GM18499 (cell line): Measurements from ENCODE around the gene HECTD1.
A peak's percentile ranks its signal among the peaks of the same experiment; 100 is the strongest.
"Not testable (repeated sequence)": the region's sequence is repeated elsewhere in the genome, so short reads cannot be mapped to it uniquely, and the experiment has no call there.

Experiments
- ATAC-seq: cut with Tn5 transposase; IDR thresholded peaks from one replicate; pipeline ENCODE4 v1.9.1; 2021; ENCODE audit warnings: moderate number of reproducible peaks; ENCODE audit not compliant: insufficient read depth, unreplicated experiment

HECTD1 gene

DNA sequence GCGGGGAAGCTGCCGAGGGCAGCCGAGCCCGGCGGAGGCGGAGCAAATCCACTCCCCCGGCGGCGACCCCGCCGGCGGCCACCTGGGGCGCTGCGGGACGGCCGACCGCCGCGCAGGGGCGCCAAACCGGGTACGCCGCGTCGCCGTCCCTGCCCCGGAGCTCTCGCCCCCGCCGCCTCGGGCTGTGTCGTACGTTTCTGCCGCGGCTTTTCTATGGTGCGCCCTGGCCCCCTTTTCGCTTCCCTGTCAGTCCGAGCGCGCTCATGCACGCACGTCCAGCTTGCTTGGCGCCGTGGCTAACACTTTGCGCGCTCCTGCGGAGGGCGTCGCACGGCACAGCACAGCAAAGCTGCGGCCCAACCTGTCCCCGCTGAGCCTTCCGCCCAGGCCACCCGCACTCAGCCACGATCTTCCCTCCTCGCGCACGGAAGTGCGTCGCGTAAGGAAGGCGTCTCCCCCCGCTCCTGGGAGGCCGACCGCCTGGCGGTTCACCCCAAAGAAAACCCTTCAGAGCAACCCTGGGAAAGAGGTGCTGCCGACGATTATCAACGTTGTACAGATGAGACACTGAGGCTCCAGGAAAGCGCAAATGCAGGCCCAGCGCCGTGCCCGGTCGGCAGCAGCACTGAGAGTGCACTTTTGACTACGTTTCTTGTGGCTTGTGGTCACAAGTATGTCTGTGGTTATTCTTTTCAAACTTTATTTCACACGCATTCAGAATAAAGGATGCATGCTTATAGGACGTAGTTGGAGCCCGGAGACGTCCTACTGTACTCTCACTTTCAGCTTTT lies at the start of gene HECTD1:
Gene HECTD1, minus strand, starts transcription at position 39 of the 791 bp plus-strand sequence. CDS start 1,857 bp downstream, outside the sequence.
- peak; percentile 47 for ATAC-seq

DNA sequence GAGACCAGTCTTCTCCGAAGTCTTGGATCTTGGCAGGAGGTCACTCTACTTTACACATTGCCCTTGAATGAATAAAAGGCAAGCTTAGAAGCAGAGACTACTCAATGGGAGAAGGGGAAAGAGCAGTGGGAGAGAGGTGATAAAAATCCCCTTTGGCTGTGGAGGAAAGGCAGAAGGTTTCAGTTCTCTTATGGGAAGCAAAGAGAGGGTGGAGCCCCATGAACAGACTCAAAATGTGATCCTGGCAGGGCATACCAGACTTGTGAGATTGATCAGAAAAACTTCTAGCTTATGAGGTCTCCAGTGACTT lies 49.6 kb upstream of the HECTD1 start:
- ATAC-seq: no peak

DNA sequence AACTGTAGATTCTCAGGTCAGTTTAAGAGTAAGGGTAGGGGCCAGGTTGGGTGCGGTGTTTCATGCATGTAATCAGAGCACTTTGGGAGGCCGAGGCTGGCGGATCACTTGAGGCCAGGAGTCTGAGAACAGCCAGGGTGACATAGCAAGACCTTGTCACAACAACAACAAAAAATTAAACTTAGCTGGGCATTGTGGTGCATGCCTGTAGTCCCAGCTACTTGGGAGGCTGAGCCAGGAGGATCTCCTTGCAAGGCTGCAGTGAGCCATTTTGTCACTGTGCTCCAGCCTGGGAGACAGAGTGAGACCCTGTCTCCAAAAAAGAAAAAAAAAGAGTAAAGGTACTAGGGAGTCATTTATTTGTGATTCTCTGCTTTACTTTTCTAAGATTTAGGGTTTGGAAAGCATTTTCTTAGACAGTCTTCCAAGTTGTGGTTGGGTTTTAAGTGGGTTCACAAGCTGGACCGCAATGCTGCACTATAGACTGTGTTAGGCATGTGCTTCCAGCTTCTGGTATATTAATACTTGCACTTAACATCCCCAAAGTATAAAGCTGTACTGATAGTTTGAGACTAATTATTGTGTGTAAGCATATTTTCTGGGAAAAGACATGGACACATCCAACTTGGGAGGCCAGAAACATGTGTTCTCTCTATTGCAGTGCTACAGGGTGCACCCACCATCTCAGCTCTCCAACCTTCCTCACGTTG lies 49.1 kb upstream of the HECTD1 start:
- ATAC-seq: no peak

DNA sequence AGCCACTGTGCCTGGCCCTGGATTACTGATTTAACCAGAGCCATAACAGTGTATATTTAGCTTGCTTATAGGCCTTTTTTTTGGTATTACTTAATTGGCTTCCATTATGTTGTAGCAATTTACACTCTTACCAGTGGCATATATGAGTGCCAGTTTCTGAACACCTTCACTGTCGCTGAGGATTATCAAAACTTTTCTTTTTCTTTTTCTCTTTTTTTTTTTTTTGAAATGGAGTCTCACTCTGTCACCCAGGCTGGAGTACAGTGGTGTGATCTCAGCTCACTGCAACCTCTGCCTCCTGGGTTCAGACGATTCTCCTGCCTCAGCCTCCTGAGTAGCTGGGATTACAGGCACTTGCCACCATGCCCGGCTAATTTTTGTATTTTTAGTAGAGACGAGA lies 48.3 kb upstream of the HECTD1 start:
- not testable (repeated sequence) for ATAC-seq

DNA sequence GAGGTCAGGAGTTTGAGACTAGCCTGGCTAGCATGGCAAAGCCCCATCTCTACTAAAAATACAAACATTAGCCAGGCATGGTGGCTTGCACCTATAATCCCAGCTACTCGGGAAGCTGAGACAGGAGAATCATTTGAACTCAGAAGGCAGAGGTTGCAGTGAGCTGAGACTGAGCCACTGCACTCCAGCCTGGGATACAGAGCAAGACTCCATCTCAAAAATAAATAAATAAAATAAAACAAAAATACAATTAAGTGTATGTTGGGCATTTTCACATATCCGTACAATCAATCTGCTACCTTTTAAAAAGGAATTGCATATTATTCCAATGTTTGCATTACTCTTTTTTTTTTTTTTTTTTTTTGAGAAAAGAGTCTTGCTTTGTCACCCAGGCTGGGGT lies 47.7 kb upstream of the HECTD1 start:
- no peak for ATAC-seq

DNA sequence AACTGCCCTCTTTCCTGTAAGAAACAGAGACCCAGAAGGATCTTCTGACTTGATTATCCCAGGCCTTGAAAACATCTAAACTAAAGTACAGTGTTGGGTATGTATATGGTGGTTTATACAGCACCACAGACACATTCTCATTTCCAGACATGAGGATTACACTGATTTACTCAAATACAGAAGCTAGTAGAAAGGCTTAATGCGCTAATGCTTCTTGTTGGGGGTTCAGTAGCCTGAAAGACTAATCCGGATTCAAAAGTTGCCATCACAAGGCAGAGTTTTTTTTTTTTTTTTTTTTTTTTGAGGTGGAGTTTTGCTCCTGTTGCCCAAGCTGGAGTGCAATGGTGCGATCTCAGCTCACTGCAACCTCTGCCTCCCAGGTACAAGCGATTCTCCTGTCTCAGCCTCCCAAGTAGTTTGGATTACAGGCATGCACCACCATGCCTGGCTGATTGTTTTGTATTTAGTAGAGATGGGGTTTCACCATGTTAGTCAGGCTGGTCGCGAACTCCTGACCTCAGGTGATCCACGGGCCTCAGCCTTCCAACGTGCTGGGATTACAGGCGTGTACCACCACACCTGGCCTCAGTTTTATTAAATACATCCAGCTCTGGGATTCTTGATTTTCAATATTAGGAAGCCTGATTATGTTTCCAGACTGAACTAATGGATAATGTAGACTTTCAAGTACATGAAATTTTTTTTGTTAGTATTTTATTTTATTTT lies 46.3 kb upstream of the HECTD1 start:
- no peak for ATAC-seq

DNA sequence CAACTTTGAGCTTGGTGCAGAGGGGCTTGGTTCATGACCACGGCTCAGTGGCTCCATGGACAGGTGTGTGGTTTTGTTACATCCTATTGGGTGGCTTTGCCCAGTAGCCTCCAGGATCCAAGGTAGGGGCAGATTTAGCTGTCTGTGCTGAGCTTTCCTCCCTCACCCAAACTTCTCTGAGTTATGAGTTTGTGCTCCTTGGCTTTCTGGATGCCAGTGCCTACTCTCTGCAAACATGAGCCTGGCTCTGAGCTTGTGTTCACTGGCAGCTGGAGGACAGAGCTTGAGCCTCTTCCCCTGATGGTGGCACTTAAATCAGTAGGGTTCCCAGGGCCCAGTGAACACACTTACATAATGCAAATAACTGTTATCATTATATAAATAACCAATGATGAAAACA lies 45.3 kb upstream of the HECTD1 start:
- ATAC-seq: no peak

DNA sequence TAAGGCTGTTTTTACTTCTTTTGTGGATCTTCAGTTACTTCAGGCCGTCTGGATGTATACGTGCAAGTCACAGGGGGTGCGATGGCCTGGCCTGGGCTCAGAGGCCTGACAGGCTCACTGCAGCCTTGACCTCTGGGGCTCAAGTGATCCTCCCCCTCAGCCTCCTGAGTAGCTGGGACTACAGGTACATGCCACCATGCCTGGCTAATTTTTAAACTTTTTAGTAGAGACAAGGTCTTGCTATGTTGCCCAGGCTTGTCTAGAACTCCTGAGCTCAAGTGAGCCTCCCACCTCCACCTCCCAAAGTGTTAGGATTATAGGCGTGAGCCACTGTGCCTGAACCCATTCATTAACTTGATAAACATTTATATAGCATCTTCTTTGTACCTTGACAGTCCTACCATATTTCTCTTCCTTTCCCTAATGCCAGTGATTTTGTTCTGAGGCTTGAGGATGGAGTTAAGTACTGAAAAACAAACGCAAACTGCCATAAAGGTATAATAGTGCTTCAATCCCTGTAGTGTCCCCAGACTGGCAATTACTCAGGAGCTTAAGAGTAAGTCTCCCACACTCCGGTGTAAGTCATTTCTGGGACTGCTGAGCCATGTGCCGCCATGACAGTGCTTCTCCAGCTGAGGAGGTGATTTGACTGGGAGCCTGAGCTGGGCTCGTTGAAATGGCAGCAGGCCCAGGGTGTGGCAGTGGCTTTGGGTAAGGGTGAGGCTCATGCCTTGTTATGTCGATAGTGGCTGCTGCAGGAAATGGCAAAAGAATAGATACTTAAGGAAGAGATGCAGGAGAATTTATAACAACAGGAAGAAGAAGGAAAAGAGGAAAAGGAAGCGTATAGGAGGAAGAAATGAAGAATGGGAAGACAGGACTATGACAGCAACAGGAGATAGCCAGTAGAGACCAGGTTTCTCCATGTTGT lies 43.7 kb upstream of the HECTD1 start:
- no peak for ATAC-seq

DNA sequence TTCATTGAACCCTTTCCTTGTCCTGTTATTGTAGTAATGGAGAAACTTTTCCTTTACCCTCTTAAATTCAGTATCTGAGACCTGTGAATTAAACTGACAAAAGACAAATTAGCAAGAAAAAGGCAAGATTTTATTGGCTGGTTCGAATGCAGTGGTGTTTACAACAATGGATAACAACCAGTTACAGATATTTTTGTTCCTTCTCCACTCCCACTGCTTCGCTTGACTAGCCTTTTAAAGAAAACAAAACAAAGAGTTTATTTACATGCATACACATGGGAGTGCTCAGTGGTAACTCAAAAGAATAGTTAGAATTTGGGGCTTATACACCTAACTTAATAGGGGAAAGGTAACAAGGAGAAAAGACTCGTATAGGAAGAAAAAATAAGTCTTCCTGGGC lies 37.0 kb upstream of the HECTD1 start:
- no peak for ATAC-seq

DNA sequence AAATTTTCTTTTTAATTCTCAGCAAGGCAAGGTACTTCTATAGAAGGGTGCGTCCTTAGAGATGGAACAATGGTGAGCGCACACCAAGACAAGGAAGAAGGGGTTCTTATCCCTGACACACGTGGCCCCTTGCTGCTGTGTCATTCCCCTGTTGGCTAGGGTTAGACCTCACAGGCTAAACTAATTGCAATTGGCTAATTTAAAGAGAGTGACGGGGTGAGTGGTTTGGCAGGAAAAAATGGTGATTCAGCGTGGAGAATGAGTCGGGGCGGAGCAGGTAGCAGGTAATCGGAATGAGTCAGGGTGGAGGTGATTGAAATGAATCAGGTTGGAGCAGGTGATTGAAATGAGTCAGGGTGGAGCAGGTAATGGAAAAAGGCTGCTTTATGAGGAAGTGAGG lies 36.3 kb upstream of the HECTD1 start:
- ATAC-seq: no peak

DNA sequence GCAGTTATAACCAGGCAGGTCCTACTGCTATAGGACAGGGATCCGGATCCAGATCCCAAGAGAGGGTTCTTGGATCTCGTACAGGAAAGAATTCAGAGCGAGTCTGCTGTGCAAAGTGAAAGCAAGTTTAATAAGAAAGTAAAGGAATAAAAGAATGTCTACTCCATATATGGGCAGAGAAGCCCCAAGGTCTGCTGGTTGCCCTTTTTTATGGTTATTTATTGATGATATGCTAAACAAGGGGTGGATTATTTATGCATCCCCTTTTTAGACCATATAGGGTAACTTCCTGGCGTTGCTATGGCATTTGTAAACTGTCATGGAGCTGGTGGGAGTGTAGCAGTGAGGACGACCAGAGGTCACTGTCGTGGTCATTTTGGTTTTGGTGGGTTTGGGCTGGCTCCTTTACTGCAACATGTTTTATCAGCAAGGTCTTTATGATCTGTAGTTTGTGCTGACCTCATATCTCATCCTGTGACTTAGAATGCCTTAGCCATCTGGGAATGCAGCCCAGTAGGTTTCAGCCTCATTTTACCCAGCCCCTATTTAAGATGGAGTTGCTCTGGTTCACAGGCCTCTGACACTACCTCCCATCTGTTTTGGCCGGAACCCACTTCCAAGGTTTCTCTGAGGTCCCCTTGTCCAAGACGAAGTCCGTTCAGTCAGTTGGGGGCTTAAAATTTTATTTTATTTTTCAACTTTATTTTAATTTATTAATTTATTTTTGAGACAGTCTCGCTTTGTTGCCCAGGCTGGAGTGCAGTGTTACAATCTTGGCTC lies 34.8 kb upstream of the HECTD1 start:
- ATAC-seq: not testable (repeated sequence)

DNA sequence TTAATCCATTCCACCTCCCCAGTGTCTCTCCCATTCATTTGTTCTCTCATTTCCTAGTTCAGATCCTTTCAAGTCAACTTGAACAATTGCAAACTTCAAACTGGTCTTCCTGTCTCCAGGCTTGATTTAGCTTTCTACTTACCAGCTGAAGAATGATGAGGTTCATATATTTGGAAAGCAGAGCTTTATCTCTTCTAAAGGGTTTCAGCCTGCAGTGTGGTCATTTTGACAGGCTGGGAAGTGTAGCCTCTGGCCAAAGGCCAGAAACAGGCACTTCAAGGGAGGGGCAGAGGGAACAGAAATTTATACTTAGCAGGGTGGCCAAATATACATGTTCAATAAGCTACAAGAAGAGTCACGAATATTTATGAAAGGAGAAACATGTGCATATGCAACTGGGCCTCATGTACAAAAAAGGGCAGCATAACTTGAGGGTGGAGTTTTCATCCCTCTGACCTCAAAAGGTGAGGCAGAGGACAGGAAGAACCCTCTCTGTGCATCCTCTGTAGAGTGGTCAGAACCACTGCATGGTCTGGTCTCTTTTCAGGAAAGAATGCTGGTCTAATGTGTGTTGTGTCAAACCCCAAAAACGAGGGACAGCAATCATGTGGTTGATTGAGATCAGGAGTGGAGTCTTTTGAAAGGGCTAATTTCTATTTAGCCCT lies 34.0 kb upstream of the HECTD1 start:
- ATAC-seq: no peak

DNA sequence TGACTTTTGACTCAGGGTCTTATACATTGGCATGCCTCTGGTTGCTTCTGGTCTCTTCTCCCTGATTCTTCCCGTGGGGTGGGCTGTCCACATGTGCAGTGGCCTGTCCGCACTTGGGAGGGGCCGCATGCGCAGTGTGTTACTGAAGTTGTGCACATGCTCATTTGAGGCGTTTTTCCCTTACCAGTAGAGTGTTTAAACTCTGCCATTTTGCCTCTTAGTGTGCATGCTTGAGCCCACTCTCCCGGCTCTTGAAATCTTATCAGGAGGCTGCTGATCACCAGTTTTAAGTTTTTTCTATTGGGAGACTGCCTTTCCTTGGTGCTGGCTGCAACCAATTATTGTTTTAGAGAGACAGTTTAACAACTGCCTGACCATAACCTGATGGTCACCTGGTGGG lies 32.1 kb upstream of the HECTD1 start:
- ATAC-seq: no peak

DNA sequence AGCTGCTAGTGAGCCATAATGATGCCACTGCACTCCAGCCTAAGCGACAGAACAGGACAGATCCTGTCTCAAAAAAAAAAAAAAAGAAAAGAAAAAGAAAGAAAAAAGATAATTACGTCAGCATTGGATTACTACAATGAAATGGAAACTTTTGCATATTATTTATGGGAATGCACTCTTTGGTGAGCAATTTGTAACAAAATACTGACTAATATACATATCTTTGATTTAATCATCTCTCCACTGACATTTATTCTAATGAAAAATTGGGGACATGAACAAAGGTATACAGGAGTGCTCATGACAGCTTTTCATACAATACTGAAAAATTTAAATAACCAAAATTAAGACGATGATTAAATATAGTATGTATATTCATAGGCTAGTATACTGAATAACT lies 27.9 kb upstream of the HECTD1 start:
- no peak for ATAC-seq

DNA sequence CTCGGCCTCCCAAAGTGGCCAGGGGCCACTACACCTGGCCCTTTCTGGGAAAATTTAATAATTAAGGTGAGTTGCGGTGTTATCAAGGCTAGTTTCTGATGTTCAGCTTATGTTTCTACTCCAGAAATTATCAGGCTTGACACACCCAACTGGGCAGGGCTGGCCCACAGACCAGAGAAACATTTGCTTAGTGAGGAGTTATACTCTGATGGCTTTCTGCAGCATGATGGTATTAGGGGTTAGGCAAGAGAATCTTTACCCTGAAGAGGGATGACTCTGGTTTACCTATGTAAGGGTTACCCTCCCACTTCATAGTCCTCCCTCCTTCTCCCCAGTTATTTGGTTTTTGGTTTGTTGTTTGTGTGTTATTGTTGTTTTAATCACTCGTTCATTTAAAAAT lies 24.5 kb upstream of the HECTD1 start:
- ATAC-seq: no peak

DNA sequence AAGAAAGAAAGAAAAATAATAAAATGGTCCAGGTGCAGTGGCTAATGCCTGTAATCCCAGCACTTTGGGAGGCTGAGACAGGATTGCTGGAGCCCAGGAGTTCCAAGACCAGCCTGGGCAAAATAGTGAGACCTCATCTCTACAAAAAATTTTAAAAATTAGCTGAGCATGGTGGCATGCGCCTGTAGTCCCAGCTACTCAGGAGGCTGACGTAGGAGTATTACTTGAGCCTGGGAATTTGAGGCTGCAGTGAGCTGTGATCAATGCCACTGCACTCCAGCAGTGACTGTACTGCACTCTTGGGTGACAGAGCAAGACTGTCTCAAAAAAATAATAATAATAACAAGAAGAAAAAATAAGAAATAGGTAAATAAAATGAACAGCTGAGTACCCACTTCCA lies 23.7 kb upstream of the HECTD1 start:
- not testable (repeated sequence) for ATAC-seq

DNA sequence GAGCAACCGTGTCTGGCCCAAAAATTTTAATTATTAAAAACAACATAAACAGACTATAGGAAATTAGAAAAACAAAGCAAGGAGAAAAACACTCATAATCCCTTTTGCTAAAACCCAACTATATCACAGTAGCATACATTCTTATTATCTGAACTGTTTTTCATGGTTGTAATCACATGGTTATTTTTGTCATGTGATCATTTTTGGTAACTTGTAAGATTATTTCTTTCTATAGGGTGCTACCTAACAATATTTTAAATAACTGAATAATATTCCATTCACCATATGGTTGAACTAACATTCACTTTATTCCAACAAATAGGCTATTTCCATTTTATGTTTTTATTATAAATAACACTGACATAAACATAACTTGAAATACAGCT lies 23.0 kb upstream of the HECTD1 start:
- ATAC-seq: no peak

DNA sequence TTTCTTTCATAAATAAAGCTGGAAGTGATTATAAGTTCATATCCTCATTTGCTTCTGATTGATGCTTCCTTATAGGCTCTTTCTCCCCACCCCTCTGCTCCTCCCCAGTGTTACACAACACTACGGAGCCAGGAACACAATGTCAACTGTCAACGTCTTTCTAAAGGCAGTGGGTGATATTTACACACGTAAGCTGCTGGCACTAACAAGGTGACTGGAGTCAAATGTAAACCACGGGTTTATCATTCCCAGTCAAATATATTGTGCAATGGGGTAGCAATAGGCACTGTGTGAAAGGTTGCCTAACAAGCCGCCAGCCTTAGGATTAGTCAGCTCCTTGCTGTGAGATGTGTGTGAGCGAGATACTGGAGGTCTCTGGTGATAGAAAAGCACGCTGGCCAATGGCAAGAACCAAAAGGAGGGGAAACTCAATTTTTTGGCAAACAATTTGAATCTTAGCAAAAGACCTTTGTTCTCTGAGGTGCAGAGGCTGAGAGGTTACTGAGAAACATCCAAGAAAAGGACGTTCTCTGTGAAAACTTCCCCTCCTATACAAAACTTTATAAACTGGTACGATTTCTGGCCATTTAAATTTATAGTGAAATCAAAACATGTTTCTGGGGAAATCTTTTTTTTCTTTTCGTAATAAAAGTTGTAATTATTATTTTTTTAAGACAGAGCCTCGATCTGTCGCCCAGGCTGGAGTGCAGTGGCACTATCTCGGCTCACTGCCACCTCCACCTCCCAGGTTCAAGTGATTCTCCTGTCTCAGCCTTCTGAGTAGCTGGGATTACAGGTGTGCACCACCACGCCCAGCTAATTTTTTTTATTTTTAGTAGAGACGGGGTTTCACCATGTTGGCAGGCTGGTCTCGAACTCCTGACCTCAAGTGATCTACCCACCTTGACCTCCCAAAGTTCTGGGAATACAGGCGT lies 22.3 kb upstream of the HECTD1 start:
- ATAC-seq: no peak
